Ishikawa (cell line): ENCODE results near the gene FAIM2.

Experiments
- TAF1 ChIP-seq: IDR thresholded peaks from 2 replicates; pipeline ENCODE4 v1.6.1; 2012; ENCODE audit warnings: low read depth, mild to moderate bottlenecking
- TCF12 ChIP-seq: IDR thresholded peaks from 2 replicates; pipeline ENCODE4 v1.6.1; 2012; ENCODE audit warnings: low read depth

DNA sequence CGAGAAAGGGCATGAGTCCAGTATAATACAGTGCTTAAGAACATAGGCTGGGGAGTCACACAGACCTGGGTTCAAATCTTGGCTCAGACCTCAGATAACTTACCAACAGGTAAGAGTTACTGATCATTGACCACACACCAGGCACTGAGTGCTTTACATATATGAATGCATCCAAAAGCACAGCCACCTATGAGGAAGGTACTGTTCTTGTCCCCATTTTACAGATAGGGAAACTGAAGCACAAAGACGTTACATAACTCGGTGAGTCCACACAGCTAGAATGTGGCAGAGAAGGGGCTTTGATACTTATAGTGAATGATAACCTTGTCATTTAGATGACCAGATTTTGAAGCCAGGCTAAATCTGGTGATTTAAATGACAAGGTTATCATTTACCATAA lies 27.6 kb downstream of the FAIM2 start:
- TF ChIP-seq TCF12, result no peak
- no peak for TF ChIP-seq TAF1
